Breast epithelium (tissue), 4 donors: ENCODE measurements around the gene OR2T2. TPM values are rescaled to one million over a fixed set of nuclear protein-coding genes. Genes with fewer than 3 reads are reported as not detected.
"Not testable (repeated sequence)": the region's sequence is repeated elsewhere in the genome, so short reads cannot be mapped to it uniquely, and the experiment has no call there.

Experiments
- DNase-seq, 2 donors: peaks; one replicate each; pipeline ENCODE4 v3.0.0-alpha.2; 2019; ENCODE audit warnings: low spot score in 2 of 2
- H3K27ac ChIP-seq, 2 donors: fragments of 200-600 bp; sonication (generic) in 1 of 2; one replicate each; pipeline ENCODE4 v1.5.1; 2016 to 2019; ENCODE audit warnings: mild to moderate bottlenecking in 1 of 2
- H3K27me3 ChIP-seq, 2 donors: fragments of 200-600 bp; sonication (generic) in 1 of 2; one replicate each; pipeline versions ENCODE4 v1.5.1 to v1.6.0; 2017 to 2019; ENCODE audit warnings: control low read depth in 1 of 2, mild to moderate bottlenecking in 1 of 2
- H3K36me3 ChIP-seq: fragments of 200-600 bp; one replicate; pipeline ENCODE4 v1.5.1; 2019
- H3K4me1 ChIP-seq, 2 donors: fragments of 200-600 bp; sonication (generic); one replicate each; pipeline ENCODE4 v1.5.1; 2016 to 2019; ENCODE audit warnings: control low read depth in 1 of 2
- H3K4me3 ChIP-seq, 3 donors: fragments of 200-600 bp; sonication (generic); 1 replicate in 2 of 3; 2 replicates in 1 of 3; pipeline ENCODE4 v1.5.1; 2016 to 2019; ENCODE audit warnings: mild to moderate bottlenecking in 3 of 3, moderate library complexity in 2 of 3
- H3K9me3 ChIP-seq, 2 donors: fragments of 200-600 bp; sonication (generic) in 1 of 2; one replicate each; pipeline ENCODE4 v1.5.1; 2016 to 2019; ENCODE audit warnings: control low read depth in 1 of 2
- POLR2A ChIP-seq: fragments of 450-650 bp; IDR thresholded peaks from one replicate; pipeline ENCODE4 v1.6.1; 2016; ENCODE audit warnings: antibody characterized with exemption, mild to moderate bottlenecking, moderate library complexity
- POLR2AphosphoS5 ChIP-seq, 3 donors: sonication (generic); formaldehyde crosslinking; IDR thresholded peaks; one replicate each; pipeline ENCODE4 v1.6.1; 2017; ENCODE audit warnings: antibody characterized with exemption in 3 of 3
- intact Hi-C: fragments of 100-400 bp; cut with DNase I; formaldehyde crosslinking; loops from one replicate; pipeline ENCODE4 v1.15.1; 2023; ENCODE audit warnings: low total_unique reads
- total RNA-seq, 3 donors: library from RNA; depleted of rRNA; stranded (reverse); fragments of >200 nt; gene quantifications; one replicate each; pipeline ENCODE4 v1.1.0, GENCODE V29; 2016
- TF ChIP-seq, protein P1 (sequence below), 3 donors: fragments of 450-650 bp; IDR thresholded peaks; one replicate each; pipeline ENCODE4 v1.5.1; 2016 to 2017; ENCODE audit warnings: antibody characterized with exemption in 3 of 3, mild to moderate bottlenecking in 3 of 3, moderate library complexity in 3 of 3

Gene OR2T2
- total RNA-seq, 3 donors from 2014 or later, result not detected

DNA sequence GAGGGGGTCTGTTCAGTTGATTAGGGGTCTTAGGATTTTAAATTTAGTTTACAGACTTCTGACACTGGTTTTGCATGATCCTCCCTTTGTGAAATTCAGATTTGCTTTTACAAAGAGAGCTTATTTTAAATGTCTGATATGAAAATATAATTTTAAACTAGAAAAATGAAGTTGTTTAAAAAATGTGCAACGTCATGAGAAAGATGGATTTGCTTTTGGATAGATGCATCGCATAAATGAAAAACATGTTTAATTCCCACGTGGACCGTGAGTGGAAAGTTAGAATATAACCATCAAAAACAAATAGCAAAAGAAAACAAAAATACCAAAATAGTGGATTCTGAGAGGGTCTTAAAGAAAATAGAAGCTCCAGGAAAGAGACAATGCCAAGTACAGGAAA, 25.7 kb downstream of the OR2T2 start:
- H3K9me3 ChIP-seq, result no peaks in the 10 kb centered on the region
- no peak overlapping the region for H3K4me3 ChIP-seq
- intact Hi-C loops, result no loop called here
- no peaks in the 10 kb centered on the region for H3K27me3 ChIP-seq
- H3K36me3 ChIP-seq, result no peaks in the 10 kb centered on the region
- no peaks in the 10 kb centered on the region for H3K4me1 ChIP-seq
- H3K27ac ChIP-seq, result no peak overlapping the region
- no peak for TF ChIP-seq POLR2AphosphoS5 (IDR thresholded peaks at IDR 0.05)
- no peak for TF ChIP-seq POLR2A
- TF ChIP-seq, protein P1, sequence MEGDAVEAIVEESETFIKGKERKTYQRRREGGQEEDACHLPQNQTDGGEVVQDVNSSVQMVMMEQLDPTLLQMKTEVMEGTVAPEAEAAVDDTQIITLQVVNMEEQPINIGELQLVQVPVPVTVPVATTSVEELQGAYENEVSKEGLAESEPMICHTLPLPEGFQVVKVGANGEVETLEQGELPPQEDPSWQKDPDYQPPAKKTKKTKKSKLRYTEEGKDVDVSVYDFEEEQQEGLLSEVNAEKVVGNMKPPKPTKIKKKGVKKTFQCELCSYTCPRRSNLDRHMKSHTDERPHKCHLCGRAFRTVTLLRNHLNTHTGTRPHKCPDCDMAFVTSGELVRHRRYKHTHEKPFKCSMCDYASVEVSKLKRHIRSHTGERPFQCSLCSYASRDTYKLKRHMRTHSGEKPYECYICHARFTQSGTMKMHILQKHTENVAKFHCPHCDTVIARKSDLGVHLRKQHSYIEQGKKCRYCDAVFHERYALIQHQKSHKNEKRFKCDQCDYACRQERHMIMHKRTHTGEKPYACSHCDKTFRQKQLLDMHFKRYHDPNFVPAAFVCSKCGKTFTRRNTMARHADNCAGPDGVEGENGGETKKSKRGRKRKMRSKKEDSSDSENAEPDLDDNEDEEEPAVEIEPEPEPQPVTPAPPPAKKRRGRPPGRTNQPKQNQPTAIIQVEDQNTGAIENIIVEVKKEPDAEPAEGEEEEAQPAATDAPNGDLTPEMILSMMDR (IDR thresholded peaks at IDR 0.05), result no peak
- no peak for DNase-seq

- H3K27ac ChIP-seq, H3K4me3 ChIP-seq, H3K27me3 ChIP-seq, H3K9me3 ChIP-seq, DNase-seq, H3K4me1 ChIP-seq, H3K36me3 ChIP-seq, intact Hi-C loops: not testable (repeated sequence)
These were observed 26.7 kb downstream of the OR2T2 start for GRCh38 chr1:248472111-248472510.

GRCh38 chr1:248473051-248473450, 27.6 kb downstream of the OR2T2 start, which contains the start of gene OR2T3:
OR2T3 (plus strand) TSS chr1:248473351; CDS start chr1:248473351, 0 bp downstream.
- not testable (repeated sequence) for H3K36me3 ChIP-seq

GRCh38 chr1:248475660-248476059, 30.2 kb downstream of the OR2T2 start:
- H3K27ac ChIP-seq, DNase-seq, H3K4me1 ChIP-seq, intact Hi-C loops, H3K27me3 ChIP-seq, H3K4me3 ChIP-seq, H3K9me3 ChIP-seq, H3K36me3 ChIP-seq: not testable (repeated sequence)

More at GRCh38 chr1:248473051-248473450, 27.6 kb downstream of the OR2T2 start, which contains the start of gene OR2T3:
- intact Hi-C loops, H3K27ac ChIP-seq, H3K4me1 ChIP-seq, DNase-seq, H3K27me3 ChIP-seq, H3K4me3 ChIP-seq, H3K9me3 ChIP-seq: not testable (repeated sequence)

GRCh38 chr1:248481686-248482579, 36.5 kb downstream of the OR2T2 start:
- H3K27me3 ChIP-seq, H3K9me3 ChIP-seq, H3K36me3 ChIP-seq, H3K27ac ChIP-seq, H3K4me3 ChIP-seq, DNase-seq, intact Hi-C loops, H3K4me1 ChIP-seq: not testable (repeated sequence)

DNA sequence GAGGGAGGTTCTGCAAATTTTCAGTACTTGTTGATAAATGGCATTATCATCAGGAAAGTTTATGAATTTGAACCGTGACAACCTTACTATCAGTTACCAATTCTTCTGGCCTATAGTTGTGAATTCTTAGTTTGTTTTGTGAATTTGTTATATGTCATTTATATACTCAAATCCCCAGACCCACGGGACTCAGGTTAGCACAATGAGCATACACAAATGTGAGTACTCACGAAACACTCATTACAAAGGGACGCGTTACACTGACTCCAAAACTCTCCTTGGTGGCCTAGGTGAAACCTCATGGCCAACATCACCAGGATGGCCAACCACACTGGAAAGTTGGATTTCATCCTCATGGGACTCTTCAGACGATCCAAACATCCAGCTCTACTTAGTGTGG, 42.9 kb downstream of the OR2T2 start, which contains the start of gene OR2T5:
Gene OR2T5 (plus strand): TSS at position 301 of the 400 bp plus-strand sequence. CDS start 0 bp downstream, at position 301.
- H3K4me3 ChIP-seq, DNase-seq, H3K4me1 ChIP-seq, intact Hi-C loops, H3K27me3 ChIP-seq, H3K9me3 ChIP-seq, H3K36me3 ChIP-seq, H3K27ac ChIP-seq: not testable (repeated sequence)

- H3K36me3 ChIP-seq, H3K9me3 ChIP-seq, intact Hi-C loops, DNase-seq, H3K27ac ChIP-seq, H3K4me3 ChIP-seq, H3K27me3 ChIP-seq, H3K4me1 ChIP-seq: not testable (repeated sequence)
These were observed 51.2 kb downstream of the OR2T2 start for GRCh38 chr1:248496661-248497060.

- H3K27me3 ChIP-seq, H3K9me3 ChIP-seq, H3K36me3 ChIP-seq, H3K4me1 ChIP-seq, H3K27ac ChIP-seq, H3K4me3 ChIP-seq, DNase-seq, intact Hi-C loops: not testable (repeated sequence)
These were observed 55.0 kb downstream of the OR2T2 start for GRCh38 chr1:248500305-248501035.

Other genes starting within 250 kb of the OR2T2 start
- gene OR2M3, start 248.4 kb upstream of the OR2T2 start, total RNA-seq, result under 1 TPM in 2 of 3 donors, not detected in 1; under 0.01 to 0.29 TPM
- gene OR2M4, start 214.2 kb upstream of the OR2T2 start, total RNA-seq, result under 1 TPM in 2 of 3 donors, not detected in 1; under 0.01 to 0.29 TPM
- not detected for gene OR2T33, start 167.7 kb upstream of the OR2T2 start, total RNA-seq
- gene OR2T12, start 142.2 kb upstream of the OR2T2 start, total RNA-seq, result not detected
- not detected for gene OR2M7, start 121.1 kb upstream of the OR2T2 start, total RNA-seq
- not detected for gene OR14C36, start 96.9 kb upstream of the OR2T2 start, total RNA-seq
- gene OR2T4, start 84.0 kb upstream of the OR2T2 start, total RNA-seq, result not detected
- gene OR2T6, start 69.9 kb upstream of the OR2T2 start, total RNA-seq, result not detected
- gene OR2T1, start 42.6 kb upstream of the OR2T2 start, total RNA-seq, result not detected
- not detected for gene OR2T3, start 27.7 kb downstream of the OR2T2 start, total RNA-seq
- not detected for gene OR2T5, start 43.0 kb downstream of the OR2T2 start, total RNA-seq
- gene OR2G6, start 62.4 kb downstream of the OR2T2 start, total RNA-seq, result not detected
- not detected for gene OR2T29, start 117.1 kb downstream of the OR2T2 start, total RNA-seq
- gene OR2T34, start 129.1 kb downstream of the OR2T2 start, total RNA-seq, result not detected
- gene OR2T10, start 152.1 kb downstream of the OR2T2 start, total RNA-seq, result not detected
- not detected for gene OR2T11, start 189.5 kb downstream of the OR2T2 start, total RNA-seq
- not detected for gene OR2T35, start 199.6 kb downstream of the OR2T2 start, total RNA-seq
- gene OR2T27, start 209.9 kb downstream of the OR2T2 start, total RNA-seq, result not detected